ENCODE measurements around the gene OBI1. TPM values are rescaled to one million over a fixed set of nuclear protein-coding genes. Genes with fewer than 3 reads are reported as not detected.

OBI1 gene
- total and polyA plus RNA-seq, 2 donors (not counting 3 experiments of a cell fraction or from before 2014, with no cell fraction given), result 5.0 to 16.1 TPM

DNA sequence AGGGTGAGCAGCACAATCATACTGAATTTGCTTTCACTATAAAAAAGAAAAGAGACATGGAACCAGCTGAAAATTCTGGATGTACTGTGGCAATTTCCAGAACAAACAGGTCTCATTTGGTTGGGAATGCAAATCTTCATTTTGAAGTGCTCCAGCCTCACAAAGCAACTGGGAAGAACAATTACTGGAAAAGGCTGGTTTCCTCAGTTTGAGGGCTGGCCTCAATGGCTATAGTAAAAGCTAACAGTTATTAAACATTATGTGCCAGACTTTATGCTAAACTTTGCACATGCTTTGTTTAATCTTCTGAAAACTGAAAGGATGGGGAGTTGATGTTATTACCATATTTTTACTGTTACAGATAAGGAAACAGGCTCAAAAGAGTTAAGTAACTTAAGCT lies 3.0 kb downstream of the OBI1 start:
- H3K4me1 ChIP-seq (ENCODE audit: control insufficient read depth, extremely low read depth, insufficient read depth, low read length), result peaks cover 36% of the 10 kb centered on the region
- peak; percentile 79 for DNase-seq (ENCODE audit: low read depth, low spot score)
- FAIRE-seq, result peak; percentile 18
- H3K4me2 ChIP-seq (ENCODE audit: insufficient read depth, low read length), result peak overlapping the region; percentile 65
- intact Hi-C loops (cut with micrococcal nuclease) (loop anchor here (5.0 to 10.0 kb wide), 3 partner anchors 509 to 736 kb away; no protein-coding TSS in a partner anchor), dilution Hi-C loops (cut with MboI; ENCODE audit: extremely low pct_ligation_motif_present, low sequenced_read_pairs) (no loop called here)
- H4K20me1 ChIP-seq (replicated peaks; ENCODE audit: control insufficient read depth, extremely low read depth, insufficient read depth, low read length), result no peaks in the 10 kb centered on the region
- no peaks in the 10 kb centered on the region for H3K27me3 ChIP-seq (ENCODE audit: control insufficient read depth in 2 of 2, insufficient read depth in 2 of 2, low read length in 2 of 2)
- no peaks in the 10 kb centered on the region for H3K36me3 ChIP-seq (ENCODE audit: control insufficient read depth in 2 of 2, extremely low read depth in 1 of 2, insufficient read depth in 2 of 2, low read length in 2 of 2)
- CTCF ChIA-PET, result interaction anchor here (1.0 kb wide), 1 partner anchor 415 kb away, joined by 3 read pairs; no protein-coding TSS in a partner anchor
- H2AFZ ChIP-seq (ENCODE audit: low read depth, low read length), result no peak overlapping the region
- no peaks in the 10 kb centered on the region for H3K9me1 ChIP-seq (replicated peaks; ENCODE audit: control insufficient read depth, extremely low read depth, insufficient read depth, low read length)
- BruUV-seq (replicated peaks), result no TSS peak
- H3K9ac ChIP-seq (replicated peaks; ENCODE audit: extremely low read depth, insufficient read depth, low read length), result no peak overlapping the region
- H3K27ac ChIP-seq (ENCODE audit: insufficient read depth, low read depth, low read length), result no peak overlapping the region
- TF ChIP-seq MYC (IDR thresholded peaks at IDR 0.05; ENCODE audit: low read depth, low read length) (no peak), POLR2AphosphoS5 (IDR thresholded peaks at IDR 0.05; ENCODE audit: insufficient read depth, low read depth, low read length) (no peak), GATA2 (IDR thresholded peaks at IDR 0.05; ENCODE audit: insufficient read depth, insufficient read length, low read depth, low read length) (no peak), POLR2A (IDR thresholded peaks at IDR 0.05; ENCODE audit: low read depth, low read length) (no peak), EZH2 (IDR thresholded peaks at IDR 0.05; ENCODE audit: borderline replicate concordance, low read depth, low read length, severe bottlenecking) (no peak), FOS (IDR thresholded peaks at IDR 0.05; ENCODE audit: borderline replicate concordance, insufficient read depth, low read length) (no peak), JUN (IDR thresholded peaks at IDR 0.05; ENCODE audit: borderline replicate concordance, insufficient read depth, insufficient read length, low read depth) (no peak)
- TF ChIP-seq, protein P1, sequence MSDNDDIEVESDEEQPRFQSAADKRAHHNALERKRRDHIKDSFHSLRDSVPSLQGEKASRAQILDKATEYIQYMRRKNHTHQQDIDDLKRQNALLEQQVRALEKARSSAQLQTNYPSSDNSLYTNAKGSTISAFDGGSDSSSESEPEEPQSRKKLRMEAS (IDR thresholded peaks at IDR 0.05; ENCODE audit: insufficient read depth, insufficient read length), result no peak
- TF ChIP-seq, protein P2, sequence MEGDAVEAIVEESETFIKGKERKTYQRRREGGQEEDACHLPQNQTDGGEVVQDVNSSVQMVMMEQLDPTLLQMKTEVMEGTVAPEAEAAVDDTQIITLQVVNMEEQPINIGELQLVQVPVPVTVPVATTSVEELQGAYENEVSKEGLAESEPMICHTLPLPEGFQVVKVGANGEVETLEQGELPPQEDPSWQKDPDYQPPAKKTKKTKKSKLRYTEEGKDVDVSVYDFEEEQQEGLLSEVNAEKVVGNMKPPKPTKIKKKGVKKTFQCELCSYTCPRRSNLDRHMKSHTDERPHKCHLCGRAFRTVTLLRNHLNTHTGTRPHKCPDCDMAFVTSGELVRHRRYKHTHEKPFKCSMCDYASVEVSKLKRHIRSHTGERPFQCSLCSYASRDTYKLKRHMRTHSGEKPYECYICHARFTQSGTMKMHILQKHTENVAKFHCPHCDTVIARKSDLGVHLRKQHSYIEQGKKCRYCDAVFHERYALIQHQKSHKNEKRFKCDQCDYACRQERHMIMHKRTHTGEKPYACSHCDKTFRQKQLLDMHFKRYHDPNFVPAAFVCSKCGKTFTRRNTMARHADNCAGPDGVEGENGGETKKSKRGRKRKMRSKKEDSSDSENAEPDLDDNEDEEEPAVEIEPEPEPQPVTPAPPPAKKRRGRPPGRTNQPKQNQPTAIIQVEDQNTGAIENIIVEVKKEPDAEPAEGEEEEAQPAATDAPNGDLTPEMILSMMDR (IDR thresholded peaks at IDR 0.05; ENCODE audit: extremely low read depth in 1 of 2, insufficient read depth in 1 of 2, low read depth in 1 of 2, low read length in 2 of 2), result no peak
- no peak overlapping the region for H3K4me3 ChIP-seq (replicated peaks in 1 of 3; ENCODE audit: insufficient read depth in 1 of 3, low read depth in 1 of 3, low read length in 3 of 3)
- POLR2A ChIA-PET, result no interaction called here
- no peaks in the 10 kb centered on the region for H3K9me3 ChIP-seq (replicated peaks; ENCODE audit: control insufficient read depth, insufficient read depth, low read length)
- H3K79me2 ChIP-seq (ENCODE audit: control insufficient read depth, insufficient read depth, low read length), result peaks cover 77% of the 10 kb centered on the region
